ENCODE measurements around the gene LEMD1. TPM values are rescaled to one million over a fixed set of nuclear protein-coding genes. Genes with fewer than 3 reads are reported as not detected.

LEMD1 gene
- total and polyA plus RNA-seq, 2 experiments from 2014 or later: not detected

DNA sequence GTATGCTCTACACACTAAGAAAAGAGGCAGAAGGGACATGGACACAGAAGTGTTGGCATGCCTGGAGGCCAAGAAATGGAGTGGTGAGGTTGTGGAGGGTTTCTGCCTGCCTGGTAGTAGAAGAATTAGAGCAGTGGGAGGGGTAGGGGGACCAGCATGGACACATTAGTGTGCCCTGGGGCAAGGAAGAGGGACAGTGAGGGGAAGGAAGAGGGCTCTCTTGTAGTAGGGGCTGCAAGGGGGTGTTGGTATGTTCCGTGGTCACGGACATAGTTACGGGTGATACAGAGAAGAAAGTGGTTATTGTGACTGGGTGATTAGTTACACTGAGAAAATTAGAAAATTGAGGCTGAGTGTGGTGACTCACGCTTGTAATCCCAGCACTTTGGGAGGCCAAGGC lies 23.3 kb downstream of the LEMD1 start:
- H3K4me3 ChIP-seq: no peak overlapping the region
- H3K4me1 ChIP-seq (ENCODE audit: low read depth): no peaks in the 10 kb centered on the region
- no peaks in the 10 kb centered on the region for H3K36me3 ChIP-seq
- no peak for DNase-seq (ENCODE audit: low read depth in 1 of 2, low spot score in 1 of 2)
- no peaks in the 10 kb centered on the region for H3K27me3 ChIP-seq
- no peaks in the 10 kb centered on the region for H3K9me3 ChIP-seq (ENCODE audit: low read depth)
- TF ChIP-seq CTCF (IDR thresholded peaks at IDR 0.05; ENCODE audit: low read depth, low read length): no peak
- no peak overlapping the region for H3K27ac ChIP-seq

DNA sequence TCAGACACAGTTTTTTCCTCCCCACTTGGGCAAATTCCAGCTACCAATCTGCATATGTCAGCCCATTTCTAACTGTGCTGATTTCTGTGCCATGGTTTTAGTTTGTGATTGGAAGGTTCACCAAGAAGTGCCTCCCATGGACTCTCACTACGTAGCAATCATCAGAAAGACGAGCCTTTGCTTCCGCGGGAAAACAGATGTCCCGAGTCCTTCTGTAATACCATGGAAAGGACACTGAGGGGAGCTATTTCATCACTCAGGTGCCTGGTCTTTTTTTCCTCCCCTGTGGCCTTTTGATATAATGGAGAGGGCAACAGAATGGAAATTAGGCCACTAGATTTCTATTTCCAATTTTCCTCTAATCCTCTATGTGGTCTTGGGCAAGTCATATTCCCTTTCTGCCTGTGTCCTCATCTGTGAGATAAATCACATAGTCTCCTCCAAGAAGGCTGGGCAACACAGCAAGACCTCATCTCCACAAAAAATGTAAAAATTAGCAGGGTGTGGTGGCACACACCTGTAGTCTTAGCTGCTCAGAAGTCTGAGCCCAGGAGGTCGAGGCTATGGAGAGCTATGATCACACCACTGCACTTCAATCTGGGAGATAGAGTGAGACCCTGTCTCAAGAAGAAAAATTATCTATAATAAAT lies 24.8 kb downstream of the LEMD1 start:
- H3K27ac ChIP-seq: no peak overlapping the region
- H3K36me3 ChIP-seq: no peaks in the 10 kb centered on the region
- no peaks in the 10 kb centered on the region for H3K27me3 ChIP-seq
- TF ChIP-seq CTCF (IDR thresholded peaks at IDR 0.05; ENCODE audit: low read depth, low read length): peak; percentile 80
- no peaks in the 10 kb centered on the region for H3K4me1 ChIP-seq (ENCODE audit: low read depth)
- no peaks in the 10 kb centered on the region for H3K9me3 ChIP-seq (ENCODE audit: low read depth)
- H3K4me3 ChIP-seq: no peak overlapping the region
- DNase-seq (ENCODE audit: low read depth in 1 of 2, low spot score in 1 of 2): peak; percentile 75 to 77

DNA sequence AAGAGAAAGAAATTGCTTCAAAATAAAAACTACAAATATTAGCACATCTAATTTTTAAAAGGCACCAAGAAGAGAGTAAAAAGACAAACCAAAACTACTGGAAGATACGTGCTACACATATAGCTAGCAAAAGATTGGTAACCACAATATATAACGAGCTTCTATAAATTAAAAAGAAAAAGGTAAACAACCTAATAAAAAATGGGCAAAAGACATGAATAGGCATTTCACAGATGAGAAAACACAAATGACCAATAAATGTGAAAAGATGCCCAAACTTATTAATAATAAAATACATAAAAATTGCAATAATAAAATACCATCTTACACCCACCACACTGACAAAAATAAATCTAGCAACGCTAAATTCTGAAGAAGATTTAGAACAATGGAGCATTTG lies 26.2 kb downstream of the LEMD1 start:
- Histone ChIP-seq H3K9me3 (ENCODE audit: low read depth) (no peaks in the 10 kb centered on the region), H3K4me3 (no peak overlapping the region), H3K36me3 (no peaks in the 10 kb centered on the region), H3K4me1 (ENCODE audit: low read depth) (no peaks in the 10 kb centered on the region), H3K27ac (no peak overlapping the region), H3K27me3 (no peaks in the 10 kb centered on the region)
- no peak for DNase-seq (ENCODE audit: low read depth in 1 of 2, low spot score in 1 of 2)
- TF ChIP-seq CTCF (IDR thresholded peaks at IDR 0.05; ENCODE audit: low read depth, low read length): no peak

GRCh38 chr1:205392650-205393049 lies 29.2 kb downstream of the LEMD1 start:
- H3K27ac ChIP-seq: no peak overlapping the region
- no peaks in the 10 kb centered on the region for H3K27me3 ChIP-seq
- no peaks in the 10 kb centered on the region for H3K4me1 ChIP-seq (ENCODE audit: low read depth)
- TF ChIP-seq CTCF (IDR thresholded peaks at IDR 0.05; ENCODE audit: low read depth, low read length): no peak
- H3K36me3 ChIP-seq: no peaks in the 10 kb centered on the region
- no peak overlapping the region for H3K4me3 ChIP-seq
- H3K9me3 ChIP-seq (ENCODE audit: low read depth): no peaks in the 10 kb centered on the region
- no peak for DNase-seq (ENCODE audit: low read depth in 1 of 2, low spot score in 1 of 2)

DNA sequence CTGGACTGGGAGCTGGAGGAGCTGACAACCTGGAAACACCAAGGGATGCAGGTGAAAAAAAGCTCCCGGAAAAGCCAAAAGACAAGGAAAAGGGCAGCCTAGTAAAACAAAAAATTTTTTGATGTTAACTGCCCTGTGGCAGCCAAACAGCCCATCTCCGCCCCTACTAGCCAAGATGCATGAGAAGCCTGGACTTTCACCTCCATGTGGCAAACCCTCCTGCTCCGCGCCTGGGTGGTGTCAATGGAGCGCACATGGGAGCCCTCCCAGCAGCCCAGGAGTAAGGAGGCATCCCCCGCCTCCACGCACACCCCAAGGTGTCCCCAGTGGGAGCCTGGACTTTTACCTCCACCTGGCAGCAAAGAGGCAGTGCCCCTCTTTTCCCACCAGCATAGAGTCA lies 30.5 kb downstream of the LEMD1 start:
- Histone ChIP-seq H3K4me1 (ENCODE audit: low read depth) (no peaks in the 10 kb centered on the region), H3K27me3 (no peaks in the 10 kb centered on the region), H3K36me3 (no peaks in the 10 kb centered on the region), H3K4me3 (no peak overlapping the region), H3K9me3 (ENCODE audit: low read depth) (no peaks in the 10 kb centered on the region), H3K27ac (no peak overlapping the region)
- no peak for DNase-seq (ENCODE audit: low read depth in 1 of 2, low spot score in 1 of 2)
- TF ChIP-seq CTCF (IDR thresholded peaks at IDR 0.05; ENCODE audit: low read depth, low read length): no peak

All from cardiac muscle cell (in vitro differentiated cells and primary cell).